Kidney glomerular epithelial cell (primary cell): ENCODE results near the gene GIMAP5.

Experiments used
- DNase-seq: peaks from one replicate; lab custom pipeline; 2025; lab: John Stamatoyannopoulos, UW

The GIMAP5 gene

GRCh38 chr7:150735596-150736358 is 1.4 kb upstream of the GIMAP5 start:
- no peak for DNase-seq

- DNase-seq, result no peak
Measured at GRCh38 chr7:150736864-150737263, 354 bp upstream of the GIMAP5 start.

GRCh38 chr7:150738092-150738491 is 874 bp downstream of the GIMAP5 start:
- no peak for DNase-seq

GRCh38 chr7:150738591-150739001 is 1.4 kb downstream of the GIMAP5 start:
- DNase-seq, result no peak

GRCh38 chr7:150739033-150739432 is 1.8 kb downstream of the GIMAP5 start:
- no peak for DNase-seq

GRCh38 chr7:150740053-150740452 is 2.8 kb downstream of the GIMAP5 start:
- no peak for DNase-seq

GRCh38 chr7:150742286-150742968 is 5.2 kb downstream of the GIMAP5 start:
- no peak for DNase-seq

GRCh38 chr7:150744041-150744656 is 6.9 kb downstream of the GIMAP5 start:
- no peak for DNase-seq

GRCh38 chr7:150745086-150745485 is 7.9 kb downstream of the GIMAP5 start:
- no peak for DNase-seq

GRCh38 chr7:150745876-150746275 is 8.7 kb downstream of the GIMAP5 start:
- no peak for DNase-seq

- DNase-seq, result no peak
Measured at GRCh38 chr7:150746921-150747320, 9.7 kb downstream of the GIMAP5 start.

GRCh38 chr7:150748376-150748775 is 11.2 kb downstream of the GIMAP5 start:
- DNase-seq, result no peak

GRCh38 chr7:150751702-150752101 is 14.5 kb downstream of the GIMAP5 start:
- DNase-seq, result no peak

- no peak for DNase-seq
Measured at GRCh38 chr7:150753239-150753638, 16.0 kb downstream of the GIMAP5 start.

- no peak for DNase-seq
Measured at GRCh38 chr7:150753826-150754603, 16.8 kb downstream of the GIMAP5 start.

GRCh38 chr7:150754951-150755350 is 17.7 kb downstream of the GIMAP5 start:
- DNase-seq, result no peak

- no peak for DNase-seq
Measured at GRCh38 chr7:150755473-150756099, 18.4 kb downstream of the GIMAP5 start.

GRCh38 chr7:150756166-150756565 is 18.9 kb downstream of the GIMAP5 start:
- no peak for DNase-seq

GRCh38 chr7:150756858-150757257 is 19.6 kb downstream of the GIMAP5 start:
- DNase-seq, result no peak

- DNase-seq, result no peak
Measured at GRCh38 chr7:150759479-150759878, 22.3 kb downstream of the GIMAP5 start.

- DNase-seq, result no peak
Measured at GRCh38 chr7:150766334-150766709, 29.1 kb downstream of the GIMAP5 start.

GRCh38 chr7:150769768-150770167 is 32.5 kb downstream of the GIMAP5 start:
- no peak for DNase-seq
